Ramos (cell line): ENCODE data around the gene RNF149.
"Not testable (repeated sequence)": the region's sequence is repeated elsewhere in the genome, so short reads cannot be mapped to it uniquely, and the experiment has no call there.

Source experiments
- in situ Hi-C: fragments of 300-500 bp; cut with MboI; formaldehyde crosslinking; loops from one replicate; pipeline ENCODE4 v1.14.3; 2022; ENCODE audit warnings: low sequenced_read_pairs; ENCODE audit not compliant: unreplicated experiment

The RNF149 gene

DNA sequence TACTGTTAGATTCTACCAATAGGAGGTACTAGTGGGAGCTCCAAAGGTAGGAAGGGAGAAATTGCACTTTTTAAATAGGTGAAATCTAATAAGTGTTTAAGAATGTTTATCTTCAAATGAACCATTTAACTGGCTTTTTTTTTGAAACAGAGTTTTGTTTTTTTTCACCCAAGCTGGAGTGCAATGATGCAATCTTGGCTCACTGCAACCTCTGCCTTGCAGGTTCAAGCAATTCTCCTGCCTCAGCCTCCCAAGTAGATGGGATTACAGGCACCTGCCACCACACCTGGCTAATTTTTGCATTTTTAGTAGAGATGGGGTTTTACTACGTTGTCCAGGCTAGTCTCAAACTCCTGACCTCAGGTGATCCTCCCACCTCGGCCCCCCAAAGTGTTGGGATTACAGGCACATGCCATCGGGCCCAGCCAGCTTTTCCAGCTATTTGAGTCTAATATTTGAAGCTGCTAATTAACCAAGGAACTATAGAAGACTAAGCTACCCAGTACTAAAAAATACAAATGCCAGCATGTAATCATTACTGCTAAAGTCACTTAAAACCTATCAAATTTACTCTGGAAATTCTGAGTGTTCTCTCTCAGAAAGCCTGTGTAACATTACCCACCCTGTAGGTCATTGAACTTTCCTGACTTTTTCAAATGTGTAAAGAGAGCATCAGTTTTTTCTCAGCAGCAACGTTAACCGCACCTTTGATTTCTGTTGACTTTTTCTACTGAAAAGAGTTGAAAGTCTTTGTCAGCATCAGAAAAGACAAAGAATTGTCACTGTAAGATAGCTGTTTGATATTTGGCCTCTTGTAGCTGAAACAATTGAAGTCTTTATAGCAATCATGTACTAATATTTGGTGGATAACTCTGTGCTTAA lies 24.6 kb upstream of the RNF149 start:
- in situ Hi-C loops, result no loop called here

DNA sequence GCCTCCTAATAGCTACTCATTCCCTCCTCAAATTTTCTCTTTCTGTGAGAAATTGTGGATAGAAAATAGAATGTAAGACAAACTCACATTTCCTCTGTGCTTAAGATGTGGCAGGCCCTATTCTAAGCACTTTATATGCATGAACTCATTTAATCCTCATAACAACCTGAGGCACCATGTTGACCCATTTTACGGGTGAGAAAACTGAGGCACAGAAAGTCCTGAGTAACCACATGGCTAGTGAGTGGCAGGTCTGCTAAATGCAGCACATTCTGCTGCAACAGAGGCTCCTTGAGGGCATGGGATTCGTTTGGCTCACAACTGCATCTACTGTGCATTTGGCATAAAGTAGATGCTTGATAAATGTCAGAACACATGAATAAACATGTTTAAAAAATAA lies 22.7 kb upstream of the RNF149 start:
- in situ Hi-C loops, result no loop called here

DNA sequence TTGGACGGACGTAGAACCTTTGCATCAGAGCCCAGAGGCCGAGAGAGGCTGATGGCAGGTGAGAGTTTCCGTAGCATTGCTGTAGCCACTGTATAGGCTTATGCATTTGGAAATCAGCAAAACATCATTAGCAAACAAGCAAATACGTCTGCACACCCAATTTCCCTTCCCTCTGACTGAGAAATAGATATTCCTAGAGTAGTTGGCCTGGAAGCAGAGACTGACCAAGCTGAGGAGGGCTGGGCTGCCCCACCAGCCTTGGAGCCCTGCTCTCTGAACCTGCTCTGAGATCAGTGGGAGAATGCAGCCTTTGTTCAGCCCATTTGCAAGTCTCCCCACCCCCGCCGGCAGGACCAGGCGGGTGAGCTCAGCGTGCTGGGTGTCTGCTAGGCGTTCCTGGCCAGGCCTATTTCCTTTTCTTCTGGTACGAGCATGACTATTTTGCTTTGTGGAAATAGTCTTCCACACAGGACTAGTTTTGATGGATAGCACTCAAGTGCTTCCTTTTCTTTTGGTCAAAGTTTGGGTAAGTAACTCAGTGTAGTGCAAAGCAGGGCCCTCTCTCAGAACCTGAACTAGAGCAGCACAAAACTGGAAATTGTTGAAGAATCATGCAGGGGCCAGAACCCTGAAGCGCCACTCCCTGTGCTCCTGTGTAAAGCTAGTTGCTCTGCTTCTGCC lies 21.9 kb upstream of the RNF149 start:
- in situ Hi-C loops, result no loop called here

DNA sequence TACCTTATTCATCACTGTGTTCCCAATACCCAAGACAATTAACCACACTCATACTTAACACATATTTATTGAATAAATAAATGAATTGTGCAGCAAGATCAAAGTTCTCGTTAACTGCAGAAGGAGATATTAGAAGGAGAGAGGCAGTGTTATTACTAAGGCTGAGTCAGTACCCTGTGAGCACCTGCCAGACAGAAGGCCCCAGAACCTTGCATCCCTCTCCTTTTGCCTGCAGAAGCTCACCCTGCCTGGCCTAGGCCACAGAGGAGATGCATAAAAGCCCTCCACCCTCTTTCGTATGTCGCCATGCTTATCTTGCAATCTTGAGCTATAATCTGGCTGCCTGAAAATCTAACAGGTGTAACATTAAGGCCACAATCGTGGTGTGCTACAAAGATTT lies 20.5 kb upstream of the RNF149 start:
- in situ Hi-C loops, result no loop called here

DNA sequence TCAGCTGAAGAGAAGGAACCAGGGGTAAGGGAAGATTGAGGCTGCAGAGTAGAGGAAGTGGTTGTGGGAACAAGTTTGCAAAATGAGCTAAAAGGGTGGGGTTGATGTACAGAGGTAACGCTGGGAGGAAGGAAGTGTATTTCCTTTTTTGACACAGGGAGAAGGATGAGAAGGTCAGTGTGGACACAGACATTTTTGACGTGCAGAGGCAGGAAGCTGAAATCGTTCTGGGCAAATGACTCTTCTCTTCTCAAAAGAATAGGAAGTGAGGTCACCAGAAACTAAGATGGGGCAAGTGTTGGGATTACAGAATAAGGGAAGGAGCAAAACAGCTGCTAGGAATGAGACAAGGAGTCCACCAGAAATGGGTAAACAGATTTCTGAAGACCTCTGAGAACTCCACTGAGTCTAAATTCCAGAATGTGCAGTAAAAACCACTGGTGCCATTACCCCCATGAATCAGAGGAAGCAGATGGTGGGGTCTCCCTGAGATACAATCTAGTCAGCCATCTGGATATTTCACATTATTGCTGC lies 20.0 kb upstream of the RNF149 start:
- in situ Hi-C loops, result no loop called here

DNA sequence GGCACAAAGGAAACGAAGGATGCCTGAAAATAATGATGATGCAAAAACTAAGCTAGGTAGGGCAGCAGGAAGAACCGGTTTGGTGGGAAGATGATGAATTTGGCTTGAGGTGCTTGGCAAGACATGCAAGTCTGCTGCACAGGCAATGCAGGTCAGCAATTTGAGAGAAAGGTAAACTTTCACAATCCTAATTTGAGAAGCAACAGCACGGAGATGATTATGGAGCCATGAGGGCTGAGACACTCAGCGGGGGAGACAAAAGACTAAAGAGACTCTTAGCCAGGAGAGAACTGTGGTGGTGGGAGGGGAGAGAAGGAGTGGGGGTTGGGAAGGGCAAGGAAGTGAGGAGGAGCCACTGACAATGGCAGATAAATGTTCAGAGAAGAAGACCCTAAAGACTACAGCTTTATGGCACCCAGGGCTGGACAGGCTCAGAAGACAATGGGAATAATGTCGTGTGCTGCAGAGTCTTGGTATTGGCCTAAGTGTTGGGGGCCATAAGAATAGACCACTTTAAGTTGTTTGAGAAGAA lies 19.4 kb upstream of the RNF149 start:
- in situ Hi-C loops, result no loop called here

DNA sequence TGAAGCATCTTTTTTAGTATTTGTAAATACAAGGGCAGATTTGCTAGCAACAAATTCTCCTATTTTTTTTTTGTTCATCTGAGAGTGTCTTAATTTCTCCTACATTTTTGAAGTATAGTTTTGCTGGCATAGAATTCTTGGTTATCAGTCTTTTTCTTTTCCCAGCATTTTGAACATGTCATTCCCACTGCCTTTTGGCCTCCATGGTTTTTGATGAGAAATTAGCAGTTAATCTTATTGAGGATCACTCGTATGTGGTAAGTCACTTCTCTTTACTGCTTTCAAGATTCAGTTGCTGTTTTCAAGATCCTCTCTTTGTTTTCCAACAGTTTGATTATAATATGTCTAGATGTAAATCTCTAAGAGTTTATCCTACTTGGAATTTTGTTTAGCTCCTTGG lies 16.9 kb upstream of the RNF149 start:
- in situ Hi-C loops, result no loop called here

DNA sequence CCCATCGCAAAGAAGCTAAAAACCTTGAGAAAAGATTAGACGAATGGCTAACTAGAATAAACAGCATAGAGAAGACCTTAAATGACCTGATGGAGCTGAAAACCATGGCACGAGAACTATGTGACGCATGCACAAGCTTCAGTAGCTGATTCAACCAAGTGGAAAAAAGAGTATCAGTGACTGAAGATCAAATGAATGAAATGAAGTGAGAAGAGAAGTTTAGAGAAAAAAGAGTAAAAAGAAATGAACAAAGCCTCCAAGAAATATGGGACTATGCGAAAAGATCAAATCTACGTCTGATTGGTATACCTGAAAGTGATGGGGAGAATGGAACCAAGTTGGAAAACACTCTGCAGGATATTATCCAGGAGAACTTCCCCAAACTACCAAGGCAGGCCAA lies 8.1 kb upstream of the RNF149 start:
- in situ Hi-C loops, result not testable (repeated sequence)

DNA sequence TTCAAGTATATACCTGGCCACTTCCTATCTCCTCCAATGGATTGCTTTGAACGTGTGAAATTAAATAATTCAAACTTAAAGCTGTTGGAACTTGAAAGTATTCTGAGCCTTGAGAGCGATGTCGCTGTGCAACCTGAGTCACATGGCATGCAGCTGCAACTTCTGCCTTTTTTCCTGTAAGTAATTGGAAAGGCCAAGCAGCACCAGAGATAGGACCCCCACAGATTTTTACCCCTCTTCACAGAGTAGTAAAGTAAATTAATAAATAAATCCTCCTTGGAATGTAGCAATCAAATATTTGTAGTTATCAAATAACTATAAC lies 3.2 kb upstream of the RNF149 start:
- in situ Hi-C loops, result no loop called here

DNA sequence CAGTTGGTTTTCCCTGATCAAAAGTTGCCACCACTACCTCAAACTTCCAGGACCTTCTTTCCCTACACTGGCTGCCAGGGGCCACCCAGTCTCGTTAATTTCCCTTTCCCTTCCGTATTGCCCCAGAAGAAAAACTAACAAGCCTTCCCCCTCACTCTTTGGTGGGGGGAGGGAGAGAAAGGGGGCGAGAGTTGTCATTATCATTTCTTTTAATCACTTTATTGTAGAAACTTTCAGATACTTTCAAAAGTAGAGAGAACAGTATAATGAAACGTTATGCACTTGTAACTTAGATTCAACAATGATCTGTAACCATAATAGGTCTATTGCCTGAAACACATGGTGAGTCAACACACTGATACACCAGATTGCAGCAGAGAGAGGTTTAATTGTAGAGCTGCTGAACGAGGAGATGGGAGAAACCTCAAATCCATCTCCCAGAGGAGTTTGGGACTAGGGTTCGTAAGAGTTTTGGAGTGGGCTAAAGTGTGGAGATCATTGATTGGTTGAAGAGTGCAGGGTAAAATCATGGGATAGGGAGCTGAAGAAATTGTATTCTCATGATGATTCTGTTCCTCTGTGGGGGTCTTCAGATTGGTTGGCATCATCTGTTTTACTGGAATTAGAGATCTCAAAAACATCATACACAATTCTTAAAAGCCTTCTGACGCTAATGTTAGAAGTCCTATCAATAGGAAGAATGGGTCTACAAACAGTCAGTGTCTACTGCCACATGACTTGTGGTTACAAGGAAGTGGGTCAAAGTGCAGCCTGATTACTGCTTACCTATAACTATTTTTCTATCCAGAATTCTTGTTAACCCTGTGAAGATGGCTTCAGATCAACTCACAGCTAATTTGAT lies 2.6 kb upstream of the RNF149 start:
- in situ Hi-C loops, result no loop called here

DNA sequence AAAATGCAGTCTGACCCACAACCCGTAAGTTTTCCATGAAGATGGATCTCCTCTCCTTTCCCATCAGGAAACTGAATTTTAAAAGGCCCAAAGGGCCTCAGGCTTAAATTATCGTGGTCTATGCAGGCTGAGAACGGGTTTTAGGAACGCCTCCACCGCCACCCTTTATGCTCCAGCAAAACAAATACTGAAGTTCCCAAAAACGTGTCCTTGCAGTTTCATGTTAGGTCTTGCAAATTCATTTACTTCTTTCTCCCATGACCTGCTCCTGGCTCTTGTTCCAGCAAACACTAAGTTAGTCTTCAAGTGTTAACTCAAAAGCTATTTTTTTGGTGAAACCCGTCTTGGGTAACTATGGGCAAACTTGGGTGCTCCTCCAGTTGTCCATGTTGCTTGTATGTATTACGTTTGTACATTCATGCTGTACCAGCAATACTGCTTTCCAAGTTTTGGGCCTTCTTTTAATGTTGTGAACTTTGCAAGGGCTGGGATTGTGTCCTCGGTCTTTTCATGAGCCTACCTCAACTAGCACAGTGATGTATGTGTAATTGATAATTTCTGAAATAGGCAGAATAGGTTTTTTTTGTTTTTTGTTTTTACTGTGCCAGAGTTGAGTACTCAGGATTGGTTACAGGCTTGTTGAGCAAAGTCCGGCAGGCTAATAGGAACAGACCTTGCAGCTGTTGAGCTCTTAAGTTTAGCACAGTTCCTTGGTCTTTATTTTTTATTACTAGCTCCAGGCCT lies 1.8 kb upstream of the RNF149 start:
- in situ Hi-C loops, result no loop called here

DNA sequence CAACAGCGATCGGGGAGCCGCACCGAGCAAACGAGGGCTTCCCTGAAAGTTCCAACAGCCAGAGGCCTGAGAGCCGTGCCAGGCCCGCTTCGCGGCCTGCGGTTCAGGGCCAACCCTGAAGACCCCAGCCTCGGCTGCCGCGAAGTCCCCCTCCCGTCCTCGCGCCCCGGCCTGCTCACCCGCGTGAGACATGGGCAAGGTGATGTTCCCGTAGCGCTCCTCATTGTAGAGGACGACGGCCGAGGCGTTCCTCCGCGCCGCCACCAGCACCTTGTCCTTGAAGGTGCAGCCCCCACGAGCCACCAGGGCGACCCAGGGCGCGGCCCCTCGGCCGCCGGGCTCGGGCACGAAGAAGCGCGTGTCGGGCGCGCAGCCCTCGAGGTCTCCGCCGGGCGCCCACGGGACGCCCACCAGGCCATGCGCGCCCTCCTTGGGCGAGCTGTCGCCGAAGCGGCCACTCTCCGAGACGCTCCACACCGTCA lies 510 bp downstream of the RNF149 start:
- in situ Hi-C loops, result no loop called here

DNA sequence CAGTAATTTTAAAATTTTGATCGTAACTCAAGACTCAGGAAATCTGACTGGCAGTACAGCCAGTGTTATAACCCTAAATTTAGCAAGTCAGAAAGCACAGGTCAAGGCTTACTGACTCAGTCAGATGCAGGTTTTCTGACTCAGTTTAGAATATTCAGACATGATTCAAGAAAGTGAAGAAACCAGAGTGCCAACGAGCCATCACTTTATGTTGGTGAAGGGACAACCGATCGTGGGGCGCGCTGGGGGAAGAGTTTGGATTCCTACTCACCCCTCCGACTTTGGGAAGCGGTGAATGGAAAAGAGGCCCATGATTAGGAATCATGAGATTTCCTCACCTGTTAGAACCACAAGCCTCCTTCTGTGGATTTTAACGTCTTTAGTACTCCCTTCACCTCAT lies 998 bp downstream of the RNF149 start:
- in situ Hi-C loops, result no loop called here

DNA sequence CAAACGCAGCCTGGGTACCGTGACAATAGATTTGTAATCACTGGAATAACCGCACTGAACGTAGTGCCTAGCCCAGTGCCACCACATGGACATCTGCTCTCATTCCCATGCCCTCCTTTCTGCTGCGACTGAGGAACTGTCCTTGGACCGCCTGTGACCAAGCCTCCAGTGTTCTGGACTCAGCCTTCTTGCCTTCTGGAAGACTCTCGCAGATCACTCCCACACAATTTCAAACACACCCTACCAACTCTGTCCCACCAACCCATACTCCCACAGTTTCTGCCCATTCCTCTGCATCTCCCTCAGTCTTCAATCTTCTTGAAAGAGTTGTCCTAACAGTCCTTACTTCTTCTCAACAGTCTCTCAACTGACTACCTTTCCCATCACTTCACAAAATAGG lies 2.1 kb downstream of the RNF149 start:
- in situ Hi-C loops, result no loop called here

DNA sequence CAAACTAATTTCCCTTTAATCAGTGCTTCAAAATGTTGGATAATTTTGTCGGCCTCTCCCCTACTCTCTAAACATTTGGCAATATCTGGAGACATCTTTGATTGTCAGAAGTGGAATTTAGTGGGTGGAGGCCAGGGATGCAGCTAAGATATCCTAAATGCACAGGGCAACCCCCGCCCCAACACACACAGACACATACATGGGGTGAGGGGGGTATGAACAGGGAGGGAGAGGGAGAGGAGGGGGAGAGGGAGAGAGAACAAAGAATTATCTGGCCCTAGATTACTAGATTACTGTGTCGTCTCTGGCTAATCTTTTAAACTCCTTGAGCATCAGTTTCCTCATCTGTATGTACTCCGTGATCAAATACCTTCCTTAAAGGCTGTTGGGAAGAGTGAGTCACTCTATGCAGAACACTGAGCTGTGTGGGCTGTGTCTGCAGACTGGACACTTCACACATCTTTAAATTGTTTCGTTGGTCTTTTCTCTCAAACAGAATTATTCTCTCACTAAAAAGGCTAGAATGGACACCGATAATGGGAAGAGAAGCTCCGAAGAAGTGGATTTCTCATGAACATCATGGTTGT lies 2.9 kb downstream of the RNF149 start:
- in situ Hi-C loops, result no loop called here

DNA sequence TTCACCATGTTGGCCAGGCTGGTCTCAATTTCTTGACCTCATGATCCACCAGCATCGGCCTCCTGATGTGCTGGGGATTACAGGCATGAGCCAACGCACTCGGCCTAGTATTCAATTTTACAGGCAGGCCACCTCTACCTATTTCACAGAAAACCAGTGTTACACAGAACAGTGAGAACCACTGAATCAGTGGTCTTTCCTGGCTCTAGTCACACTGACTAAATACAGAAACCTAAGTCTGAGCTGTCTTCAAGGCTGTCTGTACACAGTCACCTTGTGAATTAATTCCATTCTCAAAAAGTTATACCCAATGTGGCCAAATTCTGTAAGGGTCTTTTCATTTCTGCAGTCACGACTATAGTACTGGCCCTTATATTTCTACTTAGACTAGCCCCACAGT lies 3.5 kb downstream of the RNF149 start:
- in situ Hi-C loops, result no loop called here

DNA sequence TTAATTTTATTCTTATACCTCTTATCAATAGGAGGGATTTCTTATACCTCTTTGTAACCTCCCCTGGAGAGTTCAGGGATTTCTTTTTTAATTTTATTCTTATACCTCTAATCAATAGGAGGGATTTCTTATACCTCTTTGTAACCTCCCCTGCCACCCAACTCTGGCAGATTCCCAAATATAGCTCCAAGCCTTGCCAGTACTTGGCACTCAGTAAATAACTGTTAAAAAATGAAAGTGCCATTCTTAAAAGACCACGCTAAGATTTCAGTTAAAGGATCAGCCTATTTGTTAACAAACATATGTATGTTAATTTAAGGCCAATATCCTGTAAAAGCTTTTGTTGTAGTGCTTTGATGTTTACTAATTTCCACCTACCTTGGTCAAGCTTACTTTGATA lies 4.8 kb downstream of the RNF149 start:
- in situ Hi-C loops, result no loop called here

DNA sequence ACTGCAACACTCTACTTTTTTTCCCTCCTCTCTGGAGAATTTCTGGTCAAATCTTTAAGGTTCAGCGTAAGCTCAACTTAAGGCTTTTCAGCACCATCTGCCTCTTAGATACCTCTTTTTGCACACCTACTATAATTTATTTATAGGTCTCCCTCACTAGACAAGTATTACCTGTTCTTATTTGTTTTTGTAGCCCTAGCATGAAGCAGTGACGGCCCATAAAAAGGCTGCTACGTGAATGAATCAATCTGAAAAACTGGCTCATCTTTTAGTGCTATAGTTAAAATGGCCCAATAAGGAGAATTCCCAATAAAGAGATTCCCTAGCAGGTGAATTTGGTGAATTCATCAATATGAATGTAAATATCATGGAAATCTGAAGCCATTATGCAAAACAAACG lies 6.5 kb downstream of the RNF149 start:
- in situ Hi-C loops, result no loop called here

DNA sequence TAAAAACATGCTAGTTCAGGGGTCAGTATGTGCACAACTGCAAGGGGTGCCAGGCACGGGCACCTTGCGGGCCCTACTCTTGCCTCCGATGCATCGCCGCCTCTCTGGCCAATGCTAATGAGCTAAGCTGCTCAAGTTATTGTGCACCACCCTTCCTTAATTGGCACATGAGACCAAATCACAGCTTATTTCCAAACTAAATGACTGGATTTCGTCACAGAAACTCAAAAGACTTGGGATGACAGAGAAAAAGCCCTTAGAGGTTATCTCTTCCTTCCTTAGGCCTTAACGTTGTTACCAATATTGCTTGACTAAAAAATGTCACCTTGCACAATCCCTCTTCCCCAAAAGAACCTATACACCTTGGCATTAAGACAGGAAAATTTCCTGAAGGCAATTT lies 7.7 kb downstream of the RNF149 start:
- in situ Hi-C loops, result no loop called here
